NT2/D1 (cell line): ENCODE measurements around the gene TAMALIN.

Experiments used
- DNase-seq: peaks from one replicate; pipeline ENCODE4 v3.0.0-alpha.2; 2011; ENCODE audit warnings: low read depth, low spot score
- H3K27me3 ChIP-seq: 2 replicates; pipeline ENCODE4 v1.6.0; 2011; ENCODE audit warnings: mild to moderate bottlenecking; ENCODE audit not compliant: insufficient read length, insufficient read depth
- H3K36me3 ChIP-seq: 2 replicates; pipeline ENCODE4 v1.6.1; 2011; ENCODE audit warnings: mild to moderate bottlenecking, low read length, mixed read lengths; ENCODE audit not compliant: insufficient read depth, insufficient read length
- H3K4me1 ChIP-seq: 2 replicates; pipeline ENCODE4 v1.5.1; 2011; ENCODE audit not compliant: insufficient read depth, insufficient read length
- H3K4me3 ChIP-seq: 2 replicates; pipeline ENCODE4 v1.5.1; 2011; ENCODE audit warnings: low read depth; ENCODE audit not compliant: insufficient read length
- H3K9ac ChIP-seq: 2 replicates; pipeline ENCODE4 v1.6.0; 2011; ENCODE audit warnings: low read depth; ENCODE audit not compliant: insufficient read length
- H3K9me3 ChIP-seq: 2 replicates; pipeline ENCODE4 v1.5.1; 2011; ENCODE audit warnings: mild to moderate bottlenecking, low read length; ENCODE audit not compliant: insufficient read depth
- SUZ12 ChIP-seq: IDR thresholded peaks from 2 replicates; pipeline ENCODE4 v1.6.1; 2011; ENCODE audit not compliant: insufficient read length, insufficient read depth; ENCODE audit errors: extremely low read depth
- YY1 ChIP-seq: IDR thresholded peaks from 2 replicates; pipeline ENCODE4 v1.6.1; 2011; ENCODE audit not compliant: insufficient read length, insufficient read depth
- ZNF274 ChIP-seq: IDR thresholded peaks from 2 replicates; pipeline ENCODE4 v1.6.1; 2011; ENCODE audit warnings: mild to moderate bottlenecking, low read depth, low read length

TAMALIN gene

DNA sequence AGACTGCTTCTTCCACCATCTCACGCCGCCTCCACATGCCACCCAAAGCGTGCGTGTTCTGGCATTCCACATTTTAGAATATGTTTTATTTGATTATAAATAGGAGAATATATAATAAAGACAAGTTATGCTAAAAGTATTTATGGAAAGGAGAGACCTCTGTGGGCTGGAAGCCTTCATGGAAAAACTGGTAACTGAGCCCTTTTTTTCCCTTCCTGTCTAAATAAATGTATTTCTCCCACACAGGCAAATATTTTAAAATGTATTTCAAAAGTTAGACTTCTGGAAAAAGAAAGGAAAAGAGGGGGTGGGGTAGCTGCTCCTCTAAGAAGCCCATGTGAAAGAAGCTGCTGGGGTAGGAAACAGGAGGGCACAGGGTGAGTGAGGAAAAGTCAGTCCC lies 28.4 kb downstream of the TAMALIN start:
- TF ChIP-seq YY1 (no peak), SUZ12 (no peak), ZNF274 (no peak)
- Histone ChIP-seq H3K4me1 (peaks cover 21% of the 10 kb centered on the region), H3K27me3 (peaks cover 42% of the 10 kb centered on the region), H3K9ac (no peak overlapping the region), H3K36me3 (no peaks in the 10 kb centered on the region), H3K9me3 (no peaks in the 10 kb centered on the region), H3K4me3 (no peak overlapping the region)
- no peak for DNase-seq

DNA sequence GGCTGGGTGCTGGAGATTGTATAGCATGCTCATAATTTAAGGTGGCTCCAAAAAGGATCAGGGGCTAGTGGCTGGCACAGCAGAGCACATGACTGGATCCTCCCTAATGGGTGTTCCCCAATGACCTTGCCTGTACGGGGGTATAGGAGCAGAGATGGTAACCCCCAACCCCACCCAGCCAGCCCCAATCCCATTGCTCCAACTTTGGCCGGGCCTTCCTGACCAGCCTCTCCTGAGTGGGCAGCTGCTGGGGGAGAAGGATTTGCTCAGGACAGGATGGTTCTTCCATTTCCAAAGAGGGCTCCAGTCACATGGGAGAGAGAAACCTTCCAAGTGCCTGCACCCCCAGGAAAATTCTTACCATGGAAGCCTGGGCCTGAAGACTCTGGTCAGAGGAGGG lies 29.2 kb downstream of the TAMALIN start:
- H3K36me3 ChIP-seq, result no peaks in the 10 kb centered on the region
- H3K9ac ChIP-seq, result no peak overlapping the region
- TF ChIP-seq YY1 (no peak), SUZ12 (no peak), ZNF274 (no peak)
- H3K9me3 ChIP-seq, result no peaks in the 10 kb centered on the region
- H3K4me3 ChIP-seq, result no peak overlapping the region
- H3K27me3 ChIP-seq, result peaks cover 42% of the 10 kb centered on the region
- peaks cover 19% of the 10 kb centered on the region for H3K4me1 ChIP-seq
- DNase-seq, result no peak

DNA sequence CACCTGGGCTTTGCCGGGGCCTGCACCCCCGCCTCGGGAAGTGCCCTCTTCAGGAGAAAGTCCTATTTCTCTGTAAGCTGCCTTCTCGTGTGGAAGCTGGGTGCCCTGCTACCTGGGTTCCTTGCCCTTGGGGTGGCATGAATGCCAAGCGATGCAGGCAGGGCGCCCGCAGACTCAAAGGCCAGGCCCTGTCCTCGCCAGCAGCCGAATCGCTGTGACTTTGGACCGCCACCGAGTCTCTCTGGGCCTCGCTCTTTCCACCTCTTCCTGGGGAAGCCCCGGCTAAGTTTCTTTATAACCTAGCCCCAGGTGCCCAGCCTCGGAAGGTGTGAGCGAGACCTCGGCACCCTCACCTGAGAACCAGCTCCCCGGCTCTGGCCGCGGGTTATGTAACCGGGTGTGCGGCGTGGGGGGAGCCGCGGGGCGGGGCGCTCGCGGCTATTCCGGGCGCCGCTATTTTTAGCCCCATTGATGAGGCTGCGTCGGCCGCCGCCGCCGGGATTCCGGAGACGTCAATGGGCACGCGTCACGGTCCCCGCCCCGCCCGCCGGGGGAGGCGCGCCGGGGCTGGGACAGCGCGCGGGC lies 29.9 kb downstream of the TAMALIN start:
- peak overlapping the region; percentile 65 for H3K9ac ChIP-seq
- H3K4me3 ChIP-seq, result peak overlapping the region; percentile 33
- H3K9me3 ChIP-seq, result no peaks in the 10 kb centered on the region
- no peaks in the 10 kb centered on the region for H3K36me3 ChIP-seq
- TF ChIP-seq YY1 (no peak), ZNF274 (no peak), SUZ12 (no peak)
- DNase-seq, result no peak
- peaks cover 42% of the 10 kb centered on the region for H3K27me3 ChIP-seq
- peaks cover 23% of the 10 kb centered on the region for H3K4me1 ChIP-seq

DNA sequence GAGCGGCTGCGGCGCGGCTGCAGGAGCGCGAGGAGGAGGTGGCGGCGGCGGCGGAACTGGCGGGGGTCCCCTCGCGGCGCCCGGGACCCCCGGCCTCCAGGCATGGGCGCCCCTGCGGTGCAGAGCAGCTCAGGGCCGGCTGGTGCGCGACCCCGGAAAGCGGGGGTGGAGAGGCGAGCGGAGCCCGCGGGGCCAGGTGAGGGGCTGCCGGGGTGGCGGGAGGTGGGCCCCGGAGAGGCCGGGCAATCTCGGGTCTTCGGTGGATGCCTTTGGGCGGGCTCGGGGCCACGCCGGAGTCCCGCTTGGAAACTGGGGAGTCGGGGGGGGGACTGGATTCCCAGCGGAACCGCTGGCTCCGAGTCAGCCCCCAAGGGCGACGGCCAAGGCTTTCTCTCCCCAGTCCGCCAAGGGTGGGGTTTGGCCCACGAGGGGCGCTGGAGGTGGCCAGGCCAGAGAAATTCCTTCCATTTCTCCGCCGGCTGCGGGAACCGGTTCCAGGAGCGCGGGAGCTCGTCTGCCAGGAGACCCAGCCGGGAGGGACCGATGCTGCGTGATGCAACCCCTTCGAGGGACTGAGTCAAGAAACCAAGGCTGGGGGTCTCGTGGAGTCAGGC lies 30.6 kb downstream of the TAMALIN start:
- peak overlapping the region; percentile 80 for H3K9ac ChIP-seq
- H3K9me3 ChIP-seq, result no peaks in the 10 kb centered on the region
- H3K4me3 ChIP-seq, result peak overlapping the region; percentile 73
- H3K4me1 ChIP-seq, result peaks cover 23% of the 10 kb centered on the region
- DNase-seq, result no peak
- H3K36me3 ChIP-seq, result peaks cover 4% of the 10 kb centered on the region
- H3K27me3 ChIP-seq, result peaks cover 39% of the 10 kb centered on the region
- TF ChIP-seq YY1 (no peak), SUZ12 (no peak), ZNF274 (no peak)

DNA sequence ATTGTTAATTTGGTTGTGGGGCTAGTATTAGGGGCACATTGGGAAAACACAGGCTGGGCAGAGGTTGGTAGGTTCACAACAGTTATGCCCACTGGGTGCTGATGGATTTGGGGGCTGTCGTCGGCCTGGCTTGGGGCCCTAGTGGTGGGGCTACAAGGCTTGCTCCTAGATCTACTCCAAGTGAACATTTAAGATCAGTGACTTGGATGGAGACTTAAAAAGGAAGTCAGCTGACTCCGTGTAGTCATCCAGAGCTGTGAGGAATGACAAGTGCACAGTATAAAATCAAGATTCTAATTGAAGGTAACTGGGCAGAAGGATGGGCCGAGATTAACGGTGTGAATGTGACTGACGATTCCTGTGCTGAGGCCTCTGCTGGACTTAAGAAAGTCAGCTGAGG lies 31.7 kb downstream of the TAMALIN start:
- Histone ChIP-seq H3K36me3 (peaks cover 15% of the 10 kb centered on the region), H3K9ac (no peak overlapping the region), H3K4me1 (peaks cover 22% of the 10 kb centered on the region), H3K27me3 (peaks cover 36% of the 10 kb centered on the region), H3K9me3 (no peaks in the 10 kb centered on the region), H3K4me3 (peak overlapping the region; percentile 3)
- TF ChIP-seq SUZ12 (no peak), ZNF274 (no peak), YY1 (no peak)
- no peak for DNase-seq

DNA sequence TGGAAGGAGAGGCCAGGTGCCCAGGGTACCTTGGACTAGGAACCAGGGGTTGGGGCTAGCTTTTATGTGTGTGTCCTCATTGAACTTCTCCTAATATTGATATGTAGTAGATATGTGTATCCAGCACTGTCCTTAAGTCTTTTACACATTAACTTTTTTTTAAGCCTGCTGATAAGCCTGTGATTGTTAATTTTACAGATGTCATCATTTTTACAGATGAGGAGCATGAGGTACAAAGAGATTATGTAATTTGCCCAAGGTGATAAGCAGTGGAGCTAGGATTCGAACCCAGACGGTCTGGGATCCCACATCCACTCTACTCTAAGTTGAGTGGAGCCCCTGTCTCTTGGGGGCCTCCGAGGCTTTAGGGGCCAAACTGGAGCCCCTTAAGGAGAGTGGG lies 34.3 kb downstream of the TAMALIN start:
- TF ChIP-seq YY1 (no peak), ZNF274 (no peak)
- no peaks in the 10 kb centered on the region for H3K9me3 ChIP-seq

DNA sequence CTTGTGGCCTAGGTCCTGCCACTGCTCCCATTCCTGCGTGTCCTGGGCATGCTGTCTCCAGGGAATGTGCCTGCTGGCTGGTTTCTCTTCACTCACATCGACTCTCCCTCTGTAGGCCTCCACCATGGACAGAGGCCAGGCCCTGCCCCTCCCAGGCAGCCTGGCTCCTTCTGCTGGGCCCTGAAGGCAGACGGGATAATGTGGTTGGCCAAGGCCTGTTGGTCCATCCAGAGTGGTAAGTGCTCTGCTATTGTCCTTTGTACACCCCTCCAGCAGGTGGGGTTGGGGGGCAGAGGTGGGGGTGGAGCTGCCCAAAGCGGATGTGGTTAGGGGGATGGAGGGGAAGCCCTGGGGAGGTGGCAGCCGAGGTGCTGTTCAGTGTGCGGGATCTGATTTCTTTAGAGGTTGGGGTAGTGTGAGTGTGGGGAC lies 35.0 kb downstream of the TAMALIN start:
- Histone ChIP-seq H3K36me3 (peaks cover 37% of the 10 kb centered on the region), H3K4me1 (peaks cover 12% of the 10 kb centered on the region), H3K9ac (no peak overlapping the region), H3K9me3 (no peaks in the 10 kb centered on the region), H3K27me3 (peaks cover 3% of the 10 kb centered on the region), H3K4me3 (no peak overlapping the region)
- TF ChIP-seq YY1 (no peak), ZNF274 (no peak), SUZ12 (no peak)
- DNase-seq, result no peak

More for the DNA sequence above, 34.3 kb downstream of the TAMALIN start:
- H3K4me3 ChIP-seq, result no peak overlapping the region
- peaks cover 10% of the 10 kb centered on the region for H3K27me3 ChIP-seq
- H3K36me3 ChIP-seq, result peaks cover 33% of the 10 kb centered on the region
- DNase-seq, result no peak
- no peak overlapping the region for H3K9ac ChIP-seq
- peaks cover 18% of the 10 kb centered on the region for H3K4me1 ChIP-seq
